Choroid plexus epithelial cell (primary cell): Measurements from ENCODE around the gene SRRM4.

Source experiments
- DNase-seq: peaks from one replicate; pipeline ENCODE4 v3.0.0-alpha.2; 2010; ENCODE audit warnings: low read depth
- H3K4me3 ChIP-seq: 2 replicates; pipeline ENCODE4 v1.5.1; 2011; ENCODE audit warnings: low read depth, mild to moderate bottlenecking, control low read depth, low read length, moderate library complexity
- CTCF ChIP-seq: conservative IDR thresholded peaks from 2 replicates; pipeline ENCODE4 v1.5.1; 2011; ENCODE audit warnings: low read depth, mild to moderate bottlenecking, control low read depth, inconsistent platforms, low read length, moderate library complexity

The SRRM4 gene

DNA sequence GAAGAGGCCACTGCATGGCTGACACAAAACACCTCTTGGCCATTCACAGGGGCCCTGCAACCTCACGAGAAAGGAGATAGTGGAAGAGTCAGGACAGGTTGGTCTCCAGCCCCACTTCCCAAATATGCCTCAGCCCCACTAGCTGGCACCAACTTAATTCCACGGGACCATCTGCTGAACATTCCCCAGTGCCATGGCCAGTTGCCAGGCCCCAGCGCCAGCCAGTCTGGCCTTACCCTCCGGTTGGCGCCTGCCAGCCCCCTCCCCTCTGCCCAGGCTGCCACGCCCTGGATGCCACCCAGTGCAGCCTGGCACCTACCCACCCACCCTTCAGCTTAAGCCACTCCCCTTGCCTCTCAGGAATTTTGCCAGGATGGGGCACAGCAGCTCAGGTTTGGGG lies 176.2 kb downstream of the SRRM4 start:
- no peak for TF ChIP-seq CTCF
- H3K4me3 ChIP-seq, result no peak overlapping the region
- DNase-seq, result no peak

- no peak overlapping the region for H3K4me3 ChIP-seq
- DNase-seq, result no peak
- TF ChIP-seq CTCF, result no peak
Observed at GRCh38 chr12:119157978-119158377, 176.6 kb downstream of the SRRM4 start.

GRCh38 chr12:119158402-119158801 lies 177.1 kb downstream of the SRRM4 start:
- H3K4me3 ChIP-seq, result no peak overlapping the region
- DNase-seq, result no peak
- no peak for TF ChIP-seq CTCF

DNA sequence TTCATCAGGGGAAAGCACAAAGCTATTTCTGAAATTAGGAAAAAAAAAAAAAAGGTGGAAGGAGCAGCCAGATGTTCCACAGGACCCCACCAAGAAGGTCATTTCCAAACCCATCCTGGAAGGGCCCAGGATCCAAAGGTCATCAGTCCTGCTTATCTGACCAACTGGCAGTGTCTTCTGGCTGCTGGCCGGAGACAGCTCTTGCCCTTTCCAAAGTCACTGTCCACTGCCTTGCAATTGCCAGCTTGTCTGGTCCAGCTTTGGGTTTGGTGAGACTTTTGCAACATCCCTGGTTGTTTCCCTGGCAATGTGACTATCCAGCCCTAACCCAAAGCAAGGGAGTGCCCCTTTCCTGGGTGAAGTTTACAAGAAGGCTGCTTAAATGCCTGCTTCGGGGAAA lies 178.5 kb downstream of the SRRM4 start:
- no peak for DNase-seq
- no peak for TF ChIP-seq CTCF
- no peak overlapping the region for H3K4me3 ChIP-seq

- TF ChIP-seq CTCF, result no peak
- H3K4me3 ChIP-seq, result no peak overlapping the region
- no peak for DNase-seq
Observed at GRCh38 chr12:119167902-119168301, 186.6 kb downstream of the SRRM4 start.

- no peak for TF ChIP-seq CTCF
- DNase-seq, result no peak
- H3K4me3 ChIP-seq, result no peak overlapping the region
Observed at GRCh38 chr12:119168721-119169120, 187.4 kb downstream of the SRRM4 start.

DNA sequence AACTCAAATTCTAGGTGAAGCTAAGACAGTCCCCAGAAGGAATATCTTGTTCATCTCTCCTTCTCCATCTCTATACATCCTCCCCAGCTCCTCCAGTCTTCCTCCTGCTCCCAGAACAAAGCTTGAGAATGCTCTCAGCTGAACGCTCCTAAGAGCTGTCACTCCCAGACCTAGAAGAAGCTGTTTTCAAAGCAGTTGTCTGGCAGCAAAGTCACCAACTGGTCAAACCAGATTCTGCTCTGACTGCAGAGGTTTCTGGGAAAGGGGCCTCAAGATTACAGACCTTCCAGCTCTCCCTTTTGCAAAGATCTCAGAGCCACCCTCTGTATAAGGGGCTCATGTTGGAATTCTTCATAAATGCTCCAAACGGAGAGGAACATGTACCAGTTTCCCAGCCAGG lies 187.8 kb downstream of the SRRM4 start:
- DNase-seq, result no peak
- H3K4me3 ChIP-seq, result no peak overlapping the region
- TF ChIP-seq CTCF, result no peak
